Stimulated activated CD4-positive, alpha-beta T cell treated with anti-CD3 and anti-CD28 coated beads, Interleukin-2, amount 100 ng/mL, for 48 hours (primary cell): Measurements from ENCODE around the gene RASA4B.

Experiments used
- DNase-seq, 2 donors: peaks; one replicate each; pipeline ENCODE4 v3.0.0-alpha.2; 2020

Gene RASA4B

GRCh38 chr7:102451371-102452054 is 66.1 kb downstream of the RASA4B start:
- DNase-seq = no peak

GRCh38 chr7:102450242-102450641 is 67.3 kb downstream of the RASA4B start:
- no peak for DNase-seq

- DNase-seq = no peak
Measured at GRCh38 chr7:102449136-102449535, 68.4 kb downstream of the RASA4B start.

GRCh38 chr7:102447311-102447710 is 70.3 kb downstream of the RASA4B start:
- DNase-seq = no peak

- DNase-seq = no peak
Measured at GRCh38 chr7:102446387-102447156, 71.0 kb downstream of the RASA4B start.

GRCh38 chr7:102445674-102446071 is 71.9 kb downstream of the RASA4B start:
- no peak for DNase-seq

- DNase-seq = no peak
Measured at GRCh38 chr7:102444961-102445673, 72.5 kb downstream of the RASA4B start.

GRCh38 chr7:102439963-102440795 is 77.4 kb downstream of the RASA4B start:
- DNase-seq = no peak

- DNase-seq = no peak
Measured at GRCh38 chr7:102436118-102436517, 81.5 kb downstream of the RASA4B start.

- DNase-seq = no peak
Measured at GRCh38 chr7:102434039-102434486, 83.5 kb downstream of the RASA4B start.

GRCh38 chr7:102433219-102434038 is 84.1 kb downstream of the RASA4B start, which contains the start of gene ORAI2:
TSS of gene ORAI2 (plus strand) at chr7:102433575. CDS start at chr7:102438957, 5,382 bp downstream.
- DNase-seq = peak; percentile 77 to 84
